ENCODE measurements around the gene CXCL12.

CXCL12 gene

GRCh38 chr10:44361109-44361508, 23.8 kb downstream of the CXCL12 start:
- no peak for DNase-seq

GRCh38 chr10:44358080-44358771, 26.7 kb downstream of the CXCL12 start:
- DNase-seq, result no peak

- no peak for DNase-seq
Measured at GRCh38 chr10:44357023-44357540, 27.8 kb downstream of the CXCL12 start.

- no peak for DNase-seq
Measured at GRCh38 chr10:44356139-44357022, 28.5 kb downstream of the CXCL12 start.

- no peak for DNase-seq
Measured at GRCh38 chr10:44355630-44356029, 29.3 kb downstream of the CXCL12 start.

- no peak for DNase-seq
Measured at GRCh38 chr10:44354771-44355170, 30.1 kb downstream of the CXCL12 start.

GRCh38 chr10:44353721-44354120, 31.2 kb downstream of the CXCL12 start:
- no peak for DNase-seq

GRCh38 chr10:44353128-44353390, 31.8 kb downstream of the CXCL12 start:
- DNase-seq, result no peak

GRCh38 chr10:44352316-44353127, 32.4 kb downstream of the CXCL12 start:
- no peak for DNase-seq

- no peak for DNase-seq
Measured at GRCh38 chr10:44348496-44348895, 36.4 kb downstream of the CXCL12 start.

GRCh38 chr10:44347609-44348400, 37.1 kb downstream of the CXCL12 start:
- no peak for DNase-seq

GRCh38 chr10:44344727-44345126, 40.2 kb downstream of the CXCL12 start:
- no peak for DNase-seq

GRCh38 chr10:44343843-44344242, 41.1 kb downstream of the CXCL12 start:
- DNase-seq, result no peak

GRCh38 chr10:44341886-44342285, 43.0 kb downstream of the CXCL12 start:
- no peak for DNase-seq

- no peak for DNase-seq
Measured at GRCh38 chr10:44340557-44340956, 44.3 kb downstream of the CXCL12 start.

- no peak for DNase-seq
Measured at GRCh38 chr10:44339218-44339617, 45.7 kb downstream of the CXCL12 start.

GRCh38 chr10:44337081-44337480, 47.8 kb downstream of the CXCL12 start:
- no peak for DNase-seq

GRCh38 chr10:44335330-44336021, 49.4 kb downstream of the CXCL12 start:
- no peak for DNase-seq

GRCh38 chr10:44334621-44335184, 50.2 kb downstream of the CXCL12 start:
- no peak for DNase-seq

GRCh38 chr10:44334091-44334490, 50.8 kb downstream of the CXCL12 start:
- no peak for DNase-seq

- DNase-seq, result no peak
Measured at GRCh38 chr10:44333511-44333910, 51.4 kb downstream of the CXCL12 start.

GRCh38 chr10:44332465-44332864, 52.4 kb downstream of the CXCL12 start:
- DNase-seq, result no peak
